ENCODE measurements around the gene FCER1G.
"Not testable (repeated sequence)": the region's sequence is repeated elsewhere in the genome, so short reads cannot be mapped to it uniquely, and the experiment has no call there.

The FCER1G gene

GRCh38 chr1:161250829-161251228 is 35.7 kb downstream of the FCER1G start:
- DNase-seq (ENCODE audit: low read depth), result no peak
- no peak overlapping the region for H3K4me3 ChIP-seq (ENCODE audit: low read length)
- TF ChIP-seq CTCF (conservative IDR thresholded peaks at IDR 0.05; ENCODE audit: low read depth, low read length), result no peak

- H3K4me3 ChIP-seq (ENCODE audit: low read length), result no peak overlapping the region
- TF ChIP-seq CTCF (conservative IDR thresholded peaks at IDR 0.05; ENCODE audit: low read depth, low read length), result no peak
- no peak for DNase-seq (ENCODE audit: low read depth)
Observed at GRCh38 chr1:161251579-161251978, 36.5 kb downstream of the FCER1G start.

GRCh38 chr1:161255302-161255701 is 40.2 kb downstream of the FCER1G start:
- not testable (repeated sequence) for H3K4me3 ChIP-seq (ENCODE audit: low read length); DNase-seq (ENCODE audit: low read depth)

GRCh38 chr1:161255955-161256520 is 40.9 kb downstream of the FCER1G start:
- DNase-seq (ENCODE audit: low read depth); H3K4me3 ChIP-seq (ENCODE audit: low read length): not testable (repeated sequence)

DNA sequence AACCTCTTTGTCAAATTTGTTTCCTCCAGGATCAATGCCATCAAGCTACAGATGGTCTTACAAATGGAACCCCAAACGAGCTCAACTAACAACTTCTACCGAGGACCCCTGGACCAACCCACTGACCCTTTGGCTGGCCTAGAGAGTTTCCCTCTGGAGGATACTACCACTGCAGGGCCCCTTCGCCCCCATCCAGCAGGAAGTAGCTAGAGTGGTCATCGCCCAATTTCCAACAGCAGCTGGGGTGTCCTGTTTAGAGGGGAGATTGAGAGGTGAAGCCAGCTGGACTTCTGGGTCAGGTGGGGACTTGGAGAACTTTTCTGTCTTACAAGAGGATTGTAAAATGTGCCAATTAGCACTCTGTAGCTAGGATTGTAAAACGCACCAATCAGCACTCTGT is 42.0 kb downstream of the FCER1G start:
- DNase-seq (ENCODE audit: low read depth); H3K4me3 ChIP-seq (ENCODE audit: low read length): not testable (repeated sequence)

DNA sequence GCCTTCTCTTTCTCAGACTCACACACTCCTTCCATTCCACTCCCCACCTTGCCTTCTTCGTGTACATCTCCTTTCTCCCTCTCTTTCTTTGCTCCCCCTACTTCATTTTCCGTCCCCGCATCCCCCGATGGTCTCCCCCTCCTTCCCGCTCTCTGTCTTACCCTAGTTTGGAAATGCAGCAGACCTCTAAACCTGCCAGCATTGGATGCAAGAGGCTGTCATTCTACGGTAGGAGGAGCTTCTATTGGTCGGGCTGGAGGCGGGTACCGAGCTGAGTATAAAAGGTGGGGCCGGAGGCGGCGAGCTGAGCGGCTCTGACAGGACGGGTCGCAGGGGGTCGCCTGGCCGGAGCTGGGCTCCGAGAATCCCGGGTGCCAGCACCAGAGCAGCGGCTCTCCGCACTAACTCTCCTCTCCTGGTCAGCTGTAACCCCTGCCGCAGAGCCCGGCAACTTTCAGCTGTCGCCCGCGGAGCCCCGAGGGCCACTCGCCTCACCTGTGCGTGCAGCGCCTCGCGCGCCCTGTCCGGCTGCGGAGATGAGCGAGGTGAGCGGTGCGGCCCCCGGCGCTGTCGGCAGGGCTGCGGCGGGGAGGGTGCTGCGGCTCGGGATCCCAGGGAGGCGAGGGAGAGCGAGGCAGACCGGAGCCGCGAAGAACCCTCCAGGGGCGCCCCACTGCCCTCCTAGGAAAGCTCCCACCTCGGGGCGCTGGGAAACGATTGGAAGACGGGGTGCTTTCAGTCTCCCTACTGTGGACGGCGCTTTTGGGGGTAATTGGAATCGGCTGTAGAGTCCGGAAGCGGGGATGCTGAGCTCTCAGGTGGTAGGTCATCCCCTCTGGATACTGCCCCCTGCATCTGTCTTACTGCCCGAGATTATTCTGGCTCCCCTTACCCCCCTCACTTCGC is 43.6 kb downstream of the FCER1G start, which contains the start of gene PCP4L1:
Gene PCP4L1 (plus strand): TSS at position 307 of the 906 bp plus-strand sequence. CDS start 230 bp downstream, at position 537.
- DNase-seq (ENCODE audit: low read depth), result no peak
- no peak for TF ChIP-seq CTCF (conservative IDR thresholded peaks at IDR 0.05; ENCODE audit: low read depth, low read length)
- H3K4me3 ChIP-seq (ENCODE audit: low read length), result peak within 1 kb of the TSS; percentile 47

- H3K4me3 ChIP-seq (ENCODE audit: low read length), result no peak overlapping the region
Observed at GRCh38 chr1:161259345-161259702, 44.2 kb downstream of the FCER1G start.

GRCh38 chr1:161259765-161260164 is 44.7 kb downstream of the FCER1G start:
- no peak for DNase-seq (ENCODE audit: low read depth)
- H3K4me3 ChIP-seq (ENCODE audit: low read length), result no peak overlapping the region
- no peak for TF ChIP-seq CTCF (conservative IDR thresholded peaks at IDR 0.05; ENCODE audit: low read depth, low read length)

More at GRCh38 chr1:161259345-161259702, 44.2 kb downstream of the FCER1G start:
- no peak for TF ChIP-seq CTCF (conservative IDR thresholded peaks at IDR 0.05; ENCODE audit: low read depth, low read length)
- DNase-seq (ENCODE audit: low read depth), result no peak
